HL-60 (cell line): ENCODE results near the gene TNFSF13B.

Source experiments
- CTCF ChIP-seq: IDR thresholded peaks from one replicate; pipeline ENCODE4 v1.5.1; 2011; ENCODE audit warnings: low read length, control low read depth, inconsistent platforms; ENCODE audit not compliant: insufficient read depth
- GABPA ChIP-seq: IDR thresholded peaks from 2 replicates; pipeline ENCODE4 v1.6.1; 2012; ENCODE audit warnings: low read depth

GRCh38 chr13:108304170-108305016, 34.9 kb downstream of the TNFSF13B start:
- TF ChIP-seq GABPA: no peak
- no peak for TF ChIP-seq CTCF
